ENCODE data around the gene HMGCS1.
"Not testable (repeated sequence)": the region's sequence is repeated elsewhere in the genome, so short reads cannot be mapped to it uniquely, and the experiment has no call there.

HMGCS1 gene

DNA sequence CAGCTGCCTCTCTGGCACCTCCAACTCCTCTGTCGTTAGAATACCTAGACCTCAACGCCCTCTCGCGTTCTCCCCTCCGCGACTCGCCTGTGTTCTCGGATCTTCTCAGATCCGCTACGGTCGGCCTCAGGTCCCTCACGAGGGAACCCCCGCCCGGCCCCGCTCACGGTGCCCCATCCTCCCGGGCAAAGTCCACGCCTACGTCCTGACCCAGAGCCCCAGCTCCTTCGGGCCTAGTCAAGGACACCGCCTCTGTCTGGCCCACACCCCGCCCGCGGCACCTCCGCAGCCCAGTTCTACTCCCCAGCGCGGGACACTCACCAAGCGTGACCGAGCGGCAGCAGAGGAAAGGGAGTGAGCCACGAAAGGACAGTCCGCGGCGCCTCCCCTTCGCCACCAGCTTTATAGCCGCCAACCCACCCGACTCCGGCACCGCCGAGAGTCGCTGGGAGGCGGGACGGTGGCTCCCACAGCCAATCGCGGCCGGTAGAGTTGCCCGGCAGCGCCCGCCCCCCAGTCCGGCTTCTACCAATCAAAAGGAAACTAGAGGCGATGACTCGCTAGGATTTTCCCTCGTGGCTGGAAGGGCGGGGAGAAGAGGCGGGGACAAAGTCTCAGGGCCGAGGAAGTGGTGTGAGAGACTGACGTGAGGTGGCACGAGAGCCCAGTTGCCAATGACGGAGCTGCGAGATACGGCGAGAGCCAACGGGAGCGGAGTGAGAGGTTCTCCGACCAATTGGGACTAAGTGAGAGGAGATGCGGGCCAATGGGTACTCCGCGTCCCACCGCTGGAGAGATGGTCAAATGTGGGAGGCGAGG is at the start of gene HMGCS1:
TSS of gene HMGCS1 (minus strand) at position 378 of the 819 bp plus-strand sequence. CDS start 14,447 bp downstream, outside the sequence.
- peak; percentile 100 for DNase-seq

GRCh38 chr5:43358726-43359125 is 45.5 kb upstream of the HMGCS1 start:
- no peak for DNase-seq

DNA sequence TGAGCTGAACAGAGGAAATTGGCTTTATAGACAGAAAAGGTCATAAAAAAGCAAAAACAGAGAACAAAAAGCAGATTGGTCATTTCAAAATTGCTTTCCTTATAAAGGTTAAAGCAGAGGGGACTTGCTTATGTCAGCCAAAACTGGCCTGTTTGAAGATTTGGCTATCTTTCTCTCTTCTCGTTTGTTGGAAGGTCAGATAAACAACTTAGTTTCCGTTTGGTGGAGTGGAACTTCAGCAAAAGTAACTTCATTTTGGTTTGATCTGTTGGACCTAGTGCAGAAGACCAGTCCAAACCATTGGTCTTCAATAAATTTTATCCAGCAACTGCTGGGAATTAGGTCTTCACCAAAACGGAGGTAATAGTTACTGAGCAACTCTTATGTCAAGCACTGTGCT is 45.1 kb upstream of the HMGCS1 start:
- DNase-seq: no peak

GRCh38 chr5:43357878-43358281 is 44.7 kb upstream of the HMGCS1 start:
- DNase-seq: no peak

DNA sequence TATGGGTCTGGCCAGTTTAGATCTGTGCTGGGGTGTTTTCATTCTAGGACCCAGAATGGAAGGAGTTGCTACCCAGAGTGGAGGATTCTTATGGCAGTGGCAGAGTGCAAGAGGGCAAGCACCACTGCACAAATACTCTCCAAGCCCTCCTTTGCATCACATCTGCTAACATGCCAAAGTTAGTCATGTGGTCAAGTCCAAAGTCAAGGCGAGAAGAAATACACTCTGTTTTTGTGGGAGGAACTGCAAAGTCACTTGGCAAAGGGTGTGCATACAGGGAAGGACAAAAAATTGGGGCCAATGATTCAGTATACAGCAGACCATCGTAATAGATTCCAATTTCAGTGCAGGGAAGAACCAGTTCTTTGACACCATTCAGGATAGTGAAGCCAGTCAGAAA is 43.9 kb upstream of the HMGCS1 start:
- no peak for DNase-seq

DNA sequence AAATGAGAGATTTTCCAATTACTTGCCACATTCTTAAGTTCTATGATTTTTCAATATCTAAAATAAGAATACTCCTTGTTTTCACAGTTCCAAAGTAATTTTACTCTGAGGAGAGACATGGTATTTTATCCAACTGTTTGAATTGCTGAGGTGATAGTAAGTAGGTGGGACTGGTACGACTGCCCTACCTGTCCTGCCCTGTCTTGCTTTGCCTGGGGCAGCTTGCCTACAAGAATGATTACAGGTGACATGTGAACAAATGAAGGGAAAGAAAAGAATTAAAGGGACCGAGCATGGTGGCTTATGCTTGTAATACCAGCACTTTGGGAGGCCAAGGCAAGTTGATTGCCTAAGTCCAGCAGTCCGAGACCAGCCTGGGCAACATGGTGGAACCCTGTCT is 41.6 kb upstream of the HMGCS1 start:
- no peak for DNase-seq

DNA sequence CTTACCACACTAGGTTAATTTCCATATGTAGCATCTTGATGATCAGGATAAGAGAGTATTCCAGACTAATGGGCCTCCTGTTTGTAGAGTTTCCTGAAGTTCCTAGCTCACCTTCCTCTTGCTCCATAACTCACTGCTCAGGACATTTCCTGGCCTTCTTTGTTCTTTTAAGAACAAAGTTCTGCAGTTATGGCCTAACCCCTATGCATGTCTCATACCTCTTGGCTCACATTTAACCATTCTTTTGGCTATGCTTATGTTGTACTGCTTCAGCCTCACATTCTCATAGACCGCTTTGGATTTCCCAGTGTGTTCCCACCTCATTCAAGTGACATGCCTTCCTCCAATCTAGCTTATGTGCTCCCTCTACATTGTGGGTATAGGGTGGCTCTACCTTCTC is 40.5 kb upstream of the HMGCS1 start:
- no peak for DNase-seq

GRCh38 chr5:43352915-43353314 is 39.7 kb upstream of the HMGCS1 start:
- no peak for DNase-seq

GRCh38 chr5:43352131-43352530 is 38.9 kb upstream of the HMGCS1 start:
- no peak for DNase-seq

GRCh38 chr5:43348861-43349363 is 35.7 kb upstream of the HMGCS1 start:
- DNase-seq: no peak

DNA sequence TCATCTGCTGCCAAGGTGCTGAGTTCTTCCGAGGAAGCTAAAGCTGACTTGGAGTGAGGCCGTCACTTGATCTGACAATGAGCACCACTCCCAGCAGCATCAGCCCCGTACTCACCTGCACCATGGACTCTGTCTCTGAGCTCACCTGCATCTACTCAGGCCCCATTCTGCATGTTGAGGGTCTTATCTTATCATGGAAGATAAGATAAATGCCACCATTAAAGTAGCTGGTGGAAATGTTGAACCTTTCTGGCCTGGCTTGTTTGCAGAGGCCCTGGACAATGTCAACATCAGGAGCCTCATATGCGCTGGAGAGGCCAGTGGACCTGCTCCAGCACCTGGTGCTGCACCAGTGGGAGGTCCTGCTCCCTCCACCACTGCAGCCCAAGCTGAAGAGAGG is 35.0 kb upstream of the HMGCS1 start:
- no peak for DNase-seq

DNA sequence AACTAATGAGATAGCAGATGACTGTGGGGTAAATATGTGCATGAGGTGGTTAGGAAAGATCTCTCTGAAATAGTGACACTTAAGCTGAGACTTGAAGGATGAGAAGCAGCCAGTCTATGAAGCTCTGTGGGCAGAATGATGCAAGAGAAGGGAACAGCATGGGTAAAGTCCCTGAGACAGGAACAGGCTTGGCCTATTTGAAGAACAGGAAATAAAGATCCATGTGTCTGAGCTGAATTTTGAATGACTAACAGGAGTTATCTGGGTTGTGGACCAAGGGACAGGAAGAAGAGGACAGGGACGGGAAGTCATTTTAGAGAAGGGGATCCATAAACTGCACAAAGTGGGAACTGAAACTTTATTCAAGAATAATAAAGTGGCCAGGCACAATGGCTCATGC is 25.6 kb upstream of the HMGCS1 start:
- no peak for DNase-seq

DNA sequence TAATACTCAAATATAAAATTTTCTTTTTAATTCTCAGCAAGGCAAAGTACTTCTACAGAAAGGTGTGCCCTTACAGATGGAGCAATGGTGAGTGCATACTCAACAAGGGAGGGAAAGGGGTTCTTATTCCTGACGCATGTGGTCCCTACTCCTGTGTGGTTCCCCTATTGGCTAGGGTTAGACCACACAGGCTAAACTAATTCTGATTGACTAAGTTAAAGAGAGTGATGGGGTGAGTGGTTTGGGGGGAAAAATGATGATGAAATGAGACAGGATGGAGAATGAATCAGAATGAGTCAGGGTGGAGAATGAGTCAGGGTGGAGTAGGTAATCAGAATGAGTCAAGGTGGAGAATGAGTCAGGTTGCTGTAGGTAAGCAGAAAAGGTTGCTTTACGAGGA is 22.9 kb upstream of the HMGCS1 start:
- DNase-seq: no peak

DNA sequence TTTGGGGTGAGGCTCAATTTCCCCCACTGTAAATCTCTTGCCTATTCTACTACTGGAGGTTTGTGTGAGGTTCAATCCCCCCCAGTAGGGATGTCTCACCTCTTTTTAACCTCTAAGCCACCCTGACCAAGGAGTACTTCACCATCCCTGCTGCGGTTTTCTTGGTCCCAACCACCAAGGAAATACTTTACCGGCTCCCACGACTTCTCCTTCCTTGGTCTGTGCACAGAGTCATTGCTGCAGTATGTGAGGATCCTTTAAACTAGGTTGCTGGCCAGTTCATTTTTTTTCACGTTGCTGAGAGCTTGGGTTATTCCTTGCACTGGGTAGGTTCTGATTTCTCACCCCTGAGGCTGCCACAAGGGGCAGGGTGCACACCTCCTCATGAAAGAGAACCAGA is 22.5 kb upstream of the HMGCS1 start:
- DNase-seq: no peak

- no peak for DNase-seq
Measured at GRCh38 chr5:43332401-43332800, 19.2 kb upstream of the HMGCS1 start.

GRCh38 chr5:43325624-43326023 is 12.4 kb upstream of the HMGCS1 start:
- not testable (repeated sequence) for DNase-seq

GRCh38 chr5:43323488-43323887 is 10.3 kb upstream of the HMGCS1 start:
- not testable (repeated sequence) for DNase-seq

- DNase-seq: no peak
Measured at GRCh38 chr5:43320846-43321245, 7.6 kb upstream of the HMGCS1 start.

- DNase-seq: no peak
Measured at GRCh38 chr5:43316421-43316820, 3.2 kb upstream of the HMGCS1 start.

GRCh38 chr5:43315682-43316081 is 2.5 kb upstream of the HMGCS1 start:
- DNase-seq: no peak

- DNase-seq: no peak
Measured at GRCh38 chr5:43315263-43315662, 2.1 kb upstream of the HMGCS1 start.

- DNase-seq: no peak
Measured at GRCh38 chr5:43314724-43315123, 1.5 kb upstream of the HMGCS1 start.

- DNase-seq: peak; percentile 75
Measured at GRCh38 chr5:43313854-43314457, 744 bp upstream of the HMGCS1 start.

DNA sequence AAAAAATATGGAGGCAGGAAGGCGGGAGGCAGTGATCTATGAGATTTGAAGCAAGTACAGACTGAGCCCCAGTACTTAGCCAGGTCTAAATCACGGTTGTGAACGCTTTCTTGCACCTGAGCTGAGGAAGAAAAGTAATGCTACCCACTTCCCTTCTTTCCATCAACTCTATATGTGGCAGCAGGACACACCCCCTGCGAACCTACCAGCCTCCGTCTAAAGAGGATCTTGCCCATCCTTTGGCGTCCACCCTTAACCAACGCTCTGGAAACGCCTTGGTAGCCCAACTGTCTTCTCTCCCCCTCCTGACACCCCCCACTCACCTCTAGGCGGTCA is 545 bp downstream of the HMGCS1 start:
- DNase-seq: peak; percentile 66

All from NCI-H345 (cell line).